HG02973 (cell line): Measurements from ENCODE around the gene CSRP2.

Source experiments
- ATAC-seq: cut with Tn5 transposase; IDR thresholded peaks from one replicate; pipeline ENCODE4 v1.9.1; 2021; ENCODE audit warnings: moderate library complexity; ENCODE audit not compliant: unreplicated experiment

The CSRP2 gene

GRCh38 chr12:76863837-76864236 lies 15.0 kb downstream of the CSRP2 start:
- ATAC-seq: no peak

GRCh38 chr12:76863005-76863670 lies 15.7 kb downstream of the CSRP2 start:
- no peak for ATAC-seq

- ATAC-seq: no peak
These were observed 18.6 kb downstream of the CSRP2 start for GRCh38 chr12:76860256-76860655.

- ATAC-seq: no peak
These were observed 19.2 kb downstream of the CSRP2 start for GRCh38 chr12:76859611-76860010.

GRCh38 chr12:76856018-76856644 lies 22.7 kb downstream of the CSRP2 start:
- no peak for ATAC-seq

- ATAC-seq: no peak
These were observed 23.5 kb downstream of the CSRP2 start for GRCh38 chr12:76855271-76855670.

GRCh38 chr12:76852106-76852505 lies 26.7 kb downstream of the CSRP2 start:
- ATAC-seq: no peak

- no peak for ATAC-seq
These were observed 30.7 kb downstream of the CSRP2 start for GRCh38 chr12:76848132-76848531.

- no peak for ATAC-seq
These were observed 31.6 kb downstream of the CSRP2 start for GRCh38 chr12:76847260-76847659.

GRCh38 chr12:76836633-76837032 lies 42.2 kb downstream of the CSRP2 start:
- ATAC-seq: no peak

- no peak for ATAC-seq
These were observed 48.4 kb downstream of the CSRP2 start for GRCh38 chr12:76830436-76830835.

- no peak for ATAC-seq
These were observed 57.8 kb downstream of the CSRP2 start for GRCh38 chr12:76820888-76821482.

- no peak for ATAC-seq
These were observed 64.8 kb downstream of the CSRP2 start for GRCh38 chr12:76813972-76814371.

- no peak for ATAC-seq
These were observed 65.6 kb downstream of the CSRP2 start for GRCh38 chr12:76813265-76813664.

- ATAC-seq: no peak
These were observed 66.8 kb downstream of the CSRP2 start for GRCh38 chr12:76811976-76812375.

- ATAC-seq: no peak
These were observed 68.0 kb downstream of the CSRP2 start for GRCh38 chr12:76810671-76811419.
